PFSK-1 (cell line): ENCODE measurements around the gene MOXD1.

ENCODE experiments used
- FOXP2 ChIP-seq: optimal IDR thresholded peaks from 2 replicates; pipeline ENCODE3; 2011; ENCODE audit warnings: borderline replicate concordance, control low read depth, inconsistent platforms; ENCODE audit not compliant: insufficient read depth; ENCODE audit errors: extremely low read length, extremely low read depth
- POLR2AphosphoS5 ChIP-seq: IDR thresholded peaks from 2 replicates; pipeline ENCODE4 v1.6.1; 2012; ENCODE audit warnings: low read depth, mild to moderate bottlenecking, control low read depth, low read length, moderate library complexity
- REST ChIP-seq, 2 experiments: IDR thresholded peaks; 2 replicates each; pipeline versions ENCODE4 v1.6.1 to v1.8.0; 2011 to 2012; ENCODE audit warnings: low read depth in 2 of 2, low read length in 2 of 2, control low read depth in 1 of 2, inconsistent platforms in 1 of 2, mild to moderate bottlenecking in 1 of 2, moderate library complexity in 1 of 2; ENCODE audit not compliant: insufficient read depth in 1 of 2
- SIN3A ChIP-seq: IDR thresholded peaks from 2 replicates; pipeline ENCODE4 v1.6.1; 2012; ENCODE audit warnings: mild to moderate bottlenecking, low read length, moderate library complexity, borderline replicate concordance; ENCODE audit not compliant: insufficient read depth
- TAF1 ChIP-seq: IDR thresholded peaks from 2 replicates; pipeline ENCODE4 v1.6.1; 2012; ENCODE audit warnings: low read length, control low read depth, borderline replicate concordance; ENCODE audit not compliant: insufficient read depth

The MOXD1 gene

GRCh38 chr6:132251711-132252110 is 149.6 kb downstream of the MOXD1 start:
- no peak for TF ChIP-seq SIN3A
- no peak for TF ChIP-seq POLR2AphosphoS5
- TF ChIP-seq TAF1 = no peak
- no peak for TF ChIP-seq REST (IDR thresholded peaks at IDR 0.05; ENCODE audit: insufficient read depth in 1 of 2, low read depth in 2 of 2, low read length in 2 of 2)
- no peak for TF ChIP-seq FOXP2

- TF ChIP-seq POLR2AphosphoS5 = no peak
- no peak for TF ChIP-seq FOXP2
- TF ChIP-seq SIN3A = no peak
- TF ChIP-seq REST (IDR thresholded peaks at IDR 0.05; ENCODE audit: insufficient read depth in 1 of 2, low read depth in 2 of 2, low read length in 2 of 2) = no peak
- no peak for TF ChIP-seq TAF1
Measured at GRCh38 chr6:132247381-132248159, 153.7 kb downstream of the MOXD1 start.

- TF ChIP-seq SIN3A (no peak), TAF1 (no peak), REST (IDR thresholded peaks at IDR 0.05; ENCODE audit: insufficient read depth in 1 of 2, low read depth in 2 of 2, low read length in 2 of 2) (no peak)
Measured at GRCh38 chr6:132246632-132247270, 154.5 kb downstream of the MOXD1 start.

GRCh38 chr6:132246120-132246617 is 155.1 kb downstream of the MOXD1 start:
- TF ChIP-seq TAF1 = no peak
- TF ChIP-seq POLR2AphosphoS5 = no peak
- TF ChIP-seq REST (IDR thresholded peaks at IDR 0.05; ENCODE audit: insufficient read depth in 1 of 2, low read depth in 2 of 2, low read length in 2 of 2) = no peak
- TF ChIP-seq SIN3A = no peak
- no peak for TF ChIP-seq FOXP2
